PC-9 (cell line): Measurements from ENCODE around the gene ECHDC3. TPM values are rescaled to one million over a fixed set of nuclear protein-coding genes. Genes with fewer than 3 reads are reported as not detected.
A peak's percentile ranks its signal among the peaks of the same experiment; 100 is the strongest.

Experiments used
- BruUV-seq: library from RNA; stranded (reverse); fragments of 400-500 nt; replicated peaks from 2 replicates; lab custom pipeline; 2021; lab: Mats Ljungman, UMichigan
- CTCF ChIA-PET: fragments of 300-600 bp; sonication (Branson Sonifier 250); formaldehyde crosslinking; loops from one replicate; lab custom pipeline; 2022; ENCODE audit warnings: antibody characterized with exemption; lab: Charles Lee
- POLR2A ChIA-PET: fragments of 300-600 bp; sonication (Branson Sonifier 250); formaldehyde crosslinking; loops from one replicate; lab custom pipeline; 2022; ENCODE audit warnings: antibody characterized with exemption; ENCODE audit not compliant: unreplicated experiment; lab: Charles Lee
- DNase-seq, 2 experiments: peaks; one replicate each; pipeline versions ENCODE4 v3.0.0 to v3.0.0-alpha.2; 2015 to 2022; ENCODE audit warnings: mixed read lengths in 1 of 2
- H2AFZ ChIP-seq: fragments of 200-600 bp; sonication (generic); 2 replicates; pipeline ENCODE4 v1.8.1; 2017; ENCODE audit warnings: antibody characterized with exemption
- H3F3A ChIP-seq: fragments of 200-600 bp; sonication (generic); 2 replicates; pipeline ENCODE4 v1.8.1; 2017; ENCODE audit warnings: antibody characterized with exemption, mild to moderate bottlenecking, low read depth; ENCODE audit not compliant: insufficient read depth
- H3K27ac ChIP-seq: fragments of 200-600 bp; sonication (generic); 2 replicates; pipeline ENCODE4 v1.6.1; 2016; ENCODE audit warnings: mixed run types
- H3K27me3 ChIP-seq: fragments of 200-600 bp; sonication (generic); 2 replicates; pipeline ENCODE4 v1.6.1; 2016; ENCODE audit warnings: low read depth, mixed run types; ENCODE audit not compliant: insufficient read depth
- H3K36me3 ChIP-seq: fragments of 200-600 bp; sonication (generic); 2 replicates; pipeline ENCODE4 v1.6.1; 2016; ENCODE audit warnings: low read depth, mixed run types
- H3K4me1 ChIP-seq: fragments of 200-600 bp; sonication (generic); replicated peaks from 2 replicates; pipeline ENCODE4 v1.6.1; 2016; ENCODE audit warnings: mixed run types; ENCODE audit not compliant: insufficient read depth
- H3K4me2 ChIP-seq: fragments of 200-600 bp; sonication (generic); 2 replicates; pipeline ENCODE4 v1.6.1; 2017; ENCODE audit warnings: mixed run types
- H3K4me3 ChIP-seq: fragments of 200-600 bp; sonication (generic); 2 replicates; pipeline ENCODE4 v1.6.1; 2016; ENCODE audit warnings: mixed run types
- H3K79me2 ChIP-seq: fragments of 200-600 bp; sonication (generic); 2 replicates; pipeline ENCODE4 v1.6.1; 2017; ENCODE audit warnings: low read depth, mixed run types
- H3K9me2 ChIP-seq: fragments of 200-600 bp; sonication (generic); 2 replicates; pipeline ENCODE4 v1.8.1; 2017; ENCODE audit warnings: mild to moderate bottlenecking; ENCODE audit not compliant: insufficient read depth
- H3K9me3 ChIP-seq: fragments of 200-600 bp; sonication (generic); 2 replicates; pipeline ENCODE4 v1.8.1; 2016; ENCODE audit warnings: low read depth; ENCODE audit not compliant: insufficient read depth
- H4K20me1 ChIP-seq: fragments of 200-600 bp; sonication (generic); 2 replicates; pipeline ENCODE4 v1.8.1; 2017; ENCODE audit not compliant: insufficient read depth
- EZH2 ChIP-seq: fragments of 200-600 bp; sonication (generic); IDR thresholded peaks from 2 replicates; pipeline ENCODE4 v1.8.0; 2017; ENCODE audit warnings: antibody characterized with exemption, low read depth
- intact Hi-C: fragments of 100-400 bp; cut with micrococcal nuclease; formaldehyde crosslinking; loops from one replicate; pipeline ENCODE4 v1.10.0; 2022; ENCODE audit not compliant: unreplicated experiment
- total RNA-seq: library from RNA; stranded (reverse); gene quantifications from 2 replicates; pipeline ENCODE4 v1.2.3, GENCODE V29; 2021
- TF ChIP-seq, protein P1 (sequence below): fragments of 200-600 bp; sonication (generic); conservative IDR thresholded peaks from 2 replicates; pipeline ENCODE4 v1.6.1; 2017; ENCODE audit warnings: mixed run types, antibody characterized with exemption, mild to moderate bottlenecking, moderate library complexity

Gene ECHDC3
- total RNA-seq, 1 experiment from 2014 or later, result not detected

DNA sequence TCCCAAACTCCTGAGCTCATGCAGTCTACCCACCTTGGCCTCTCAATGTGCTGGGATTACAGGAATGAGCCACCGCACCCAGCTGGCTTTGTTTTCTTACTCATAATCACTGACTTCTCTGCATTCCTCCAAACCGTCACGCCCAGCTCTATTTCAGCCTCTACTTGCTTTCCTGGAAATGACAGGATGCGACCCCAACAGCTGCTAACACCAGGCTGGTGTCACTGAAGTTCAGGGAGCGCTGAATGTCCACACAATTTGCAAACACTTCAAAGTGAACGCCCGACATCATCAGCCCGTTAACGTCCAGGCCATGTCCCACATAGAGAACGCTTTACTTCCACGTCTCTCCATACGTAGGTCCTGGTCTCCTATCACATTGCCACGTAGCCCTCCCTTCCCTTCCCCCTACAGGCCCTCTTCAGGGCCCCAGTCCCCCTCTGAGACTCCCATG, 68.2 kb downstream of the ECHDC3 start:
- Histone ChIP-seq H3K4me3 (no peak overlapping the region), H3K4me1 (peaks cover 23% of the 10 kb centered on the region), H3K79me2 (no peaks in the 10 kb centered on the region), H3F3A (peaks cover 9% of the 10 kb centered on the region; the same call in 1 of the 2 replicates), H3K27me3 (no peaks in the 10 kb centered on the region), H3K9me3 (no peaks in the 10 kb centered on the region), H2AFZ (no peak overlapping the region), H3K36me3 (no peaks in the 10 kb centered on the region), H3K27ac (no peak overlapping the region), H4K20me1 (no peaks in the 10 kb centered on the region), H3K4me2 (0 out of 2 replicates have a peak overlapping the region, but pooled peaks have one; percentile 26), H3K9me2 (no peaks in the 10 kb centered on the region)
- CTCF ChIA-PET, result interaction anchor here (1.1 kb wide), 1 partner anchor 16 kb away, joined by 4 read pairs; no protein-coding TSS in a partner anchor
- POLR2A ChIA-PET, result interaction anchor here (1.1 kb wide), 1 partner anchor 16 kb away, joined by 10 read pairs; no protein-coding TSS in a partner anchor
- no peak for TF ChIP-seq EZH2
- TF ChIP-seq, protein P1, sequence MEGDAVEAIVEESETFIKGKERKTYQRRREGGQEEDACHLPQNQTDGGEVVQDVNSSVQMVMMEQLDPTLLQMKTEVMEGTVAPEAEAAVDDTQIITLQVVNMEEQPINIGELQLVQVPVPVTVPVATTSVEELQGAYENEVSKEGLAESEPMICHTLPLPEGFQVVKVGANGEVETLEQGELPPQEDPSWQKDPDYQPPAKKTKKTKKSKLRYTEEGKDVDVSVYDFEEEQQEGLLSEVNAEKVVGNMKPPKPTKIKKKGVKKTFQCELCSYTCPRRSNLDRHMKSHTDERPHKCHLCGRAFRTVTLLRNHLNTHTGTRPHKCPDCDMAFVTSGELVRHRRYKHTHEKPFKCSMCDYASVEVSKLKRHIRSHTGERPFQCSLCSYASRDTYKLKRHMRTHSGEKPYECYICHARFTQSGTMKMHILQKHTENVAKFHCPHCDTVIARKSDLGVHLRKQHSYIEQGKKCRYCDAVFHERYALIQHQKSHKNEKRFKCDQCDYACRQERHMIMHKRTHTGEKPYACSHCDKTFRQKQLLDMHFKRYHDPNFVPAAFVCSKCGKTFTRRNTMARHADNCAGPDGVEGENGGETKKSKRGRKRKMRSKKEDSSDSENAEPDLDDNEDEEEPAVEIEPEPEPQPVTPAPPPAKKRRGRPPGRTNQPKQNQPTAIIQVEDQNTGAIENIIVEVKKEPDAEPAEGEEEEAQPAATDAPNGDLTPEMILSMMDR, result no peak
- BruUV-seq, result no TSS peak
- DNase-seq, result peak; percentile 56 to 59
- intact Hi-C loops, result loop anchor here (2.0 kb wide), 1 partner anchor 16 kb away; no protein-coding TSS in a partner anchor

DNA sequence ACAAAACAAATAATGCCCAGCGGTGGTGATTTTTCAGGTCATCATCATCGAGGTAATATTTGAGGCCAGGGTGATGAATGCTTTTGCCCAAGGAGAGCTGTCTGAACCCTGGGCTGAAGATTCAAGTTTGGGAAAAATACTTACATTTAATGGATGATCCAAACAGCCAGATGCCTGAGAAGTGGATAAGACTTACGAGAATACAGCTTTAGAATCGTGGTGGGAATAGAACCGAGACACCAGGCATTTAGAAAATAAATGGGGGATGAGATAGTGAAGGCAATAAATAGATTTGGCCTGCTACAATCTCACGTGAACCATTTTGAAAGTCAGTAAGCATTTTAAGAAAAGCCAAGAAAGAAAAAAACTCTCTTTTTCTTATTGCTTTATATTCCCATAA, 68.8 kb downstream of the ECHDC3 start:
- no peaks in the 10 kb centered on the region for H3K79me2 ChIP-seq
- H2AFZ ChIP-seq, result no peak overlapping the region
- ChIA-PET POLR2A (no interaction called here), CTCF (interaction anchor here (0.6 kb wide), 1 partner anchor 16 kb away, joined by 12 read pairs; no protein-coding TSS in a partner anchor)
- DNase-seq, result no peak
- H3K4me3 ChIP-seq, result no peak overlapping the region
- peaks cover 9% of the 10 kb centered on the region; the same call in 1 of the 2 replicates for H3F3A ChIP-seq
- no peaks in the 10 kb centered on the region for H3K9me2 ChIP-seq
- H4K20me1 ChIP-seq, result no peaks in the 10 kb centered on the region
- H3K36me3 ChIP-seq, result no peaks in the 10 kb centered on the region
- no peaks in the 10 kb centered on the region for H3K9me3 ChIP-seq
- no peak overlapping the region for H3K27ac ChIP-seq
- peaks cover 23% of the 10 kb centered on the region for H3K4me1 ChIP-seq
- no TSS peak for BruUV-seq
- H3K27me3 ChIP-seq, result no peaks in the 10 kb centered on the region
- no peak overlapping the region for H3K4me2 ChIP-seq
- intact Hi-C loops, result loop anchor here (2.0 kb wide), 1 partner anchor 16 kb away; no protein-coding TSS in a partner anchor
- TF ChIP-seq, protein P1, result no peak
- TF ChIP-seq EZH2, result no peak

DNA sequence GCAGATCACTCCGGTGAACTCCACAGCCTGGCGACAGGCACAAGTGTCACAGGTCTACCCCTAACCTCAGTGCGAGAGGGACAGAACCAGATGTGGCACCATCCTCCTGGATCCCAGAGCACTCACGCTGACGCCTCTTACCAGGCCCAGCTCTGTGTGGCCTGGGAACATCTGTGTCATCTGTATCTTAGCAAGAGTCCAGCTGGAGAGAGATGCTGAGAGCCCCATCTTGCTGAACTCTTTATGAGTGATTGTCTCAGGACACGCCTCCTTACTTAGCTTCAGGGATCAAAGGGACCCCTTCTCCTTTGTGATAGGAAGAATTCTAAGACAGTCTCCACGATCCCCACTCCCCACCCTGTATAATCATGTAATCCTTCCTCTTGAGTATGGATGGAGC, 71.0 kb downstream of the ECHDC3 start:
- Histone ChIP-seq H3K4me2 (no peak overlapping the region), H3K9me3 (no peaks in the 10 kb centered on the region), H3K79me2 (no peaks in the 10 kb centered on the region), H3K27ac (no peak overlapping the region), H3K4me3 (no peak overlapping the region), H3K4me1 (peaks cover 30% of the 10 kb centered on the region), H3F3A (peaks cover 12% of the 10 kb centered on the region; the same call in 1 of the 2 replicates), H2AFZ (no peak overlapping the region), H3K9me2 (no peaks in the 10 kb centered on the region), H3K36me3 (no peaks in the 10 kb centered on the region), H4K20me1 (no peaks in the 10 kb centered on the region), H3K27me3 (no peaks in the 10 kb centered on the region)
- no peak for DNase-seq
- TF ChIP-seq, protein P1, result no peak
- no peak for TF ChIP-seq EZH2
- intact Hi-C loops, result no loop called here
- POLR2A ChIA-PET, result no interaction called here
- CTCF ChIA-PET, result no interaction called here
- BruUV-seq, result no TSS peak

Other genes with a start within 250 kb of the ECHDC3 start
- gene USP6NL, start 130.7 kb upstream of the ECHDC3 start, total RNA-seq, result 16.8 and 22.1 TPM in 2 replicates
- 66.6 and 87.5 TPM in 2 replicates for gene PROSER2, start 81.0 kb downstream of the ECHDC3 start, total RNA-seq